Spinal cord (tissue), 10 donors: ENCODE data around the gene LAMB3. TPM values are rescaled to one million over a fixed set of nuclear protein-coding genes. Genes with fewer than 3 reads are reported as not detected.

Source experiments
- DNase-seq, 6 donors: peaks; one replicate each; pipeline versions ENCODE4 v3.0.0 to v3.0.0-alpha.2; 2013 to 2015; ENCODE audit warnings: low spot score in 6 of 6, low read depth in 4 of 6
- H3K27ac ChIP-seq: one replicate; pipeline ENCODE4 v1.5.1; 2013; ENCODE audit warnings: low read depth, low read length, control low read depth
- H3K27me3 ChIP-seq: one replicate; pipeline ENCODE4 v1.6.1; 2013; ENCODE audit warnings: low read length; ENCODE audit not compliant: control insufficient read depth, insufficient read depth
- H3K36me3 ChIP-seq: one replicate; pipeline ENCODE4 v1.6.1; 2013; ENCODE audit warnings: low read length; ENCODE audit not compliant: control insufficient read depth, insufficient read depth
- H3K4me1 ChIP-seq: one replicate; pipeline ENCODE4 v1.6.1; 2013; ENCODE audit warnings: low read length; ENCODE audit not compliant: control insufficient read depth, insufficient read depth
- H3K4me3 ChIP-seq: one replicate; pipeline ENCODE4 v1.5.1; 2013; ENCODE audit warnings: low read depth, low read length, control low read depth
- H3K9me3 ChIP-seq: one replicate; pipeline ENCODE4 v1.6.1; 2013; ENCODE audit warnings: low read length; ENCODE audit not compliant: control insufficient read depth, insufficient read depth
- WGBS: methylation state at CpG from one replicate; pipeline ENCODE4 v1.1.5; 2013; ENCODE audit warnings: missing lambda C conversion rate; ENCODE audit not compliant: insufficient coverage; 5-methylcytosine and 5-hydroxymethylcytosine counted together
- polyA plus RNA-seq, 2 donors: library from polyadenylated mRNA; unstranded; fragments of 120-200 nt; gene quantifications; one replicate each; pipeline ENCODE4 v1.2.1, GENCODE V29; 2013; ENCODE audit not compliant: insufficient read length in 2 of 2
- total RNA-seq, 2 donors: library from RNA; depleted of rRNA in 1 of 2; stranded (reverse); fragments of 120-200 nt in 1 of 2; fragments of >200 nt in 1 of 2; gene quantifications; one replicate each; pipeline versions ENCODE4 v1.2.3 to v1.2.4, GENCODE V29; 2013 to 2014
- donor health status: healthy.

The LAMB3 gene
- total and polyA plus RNA-seq, 4 donors = 0.89 to 6.0 (median 2.7) TPM

DNA sequence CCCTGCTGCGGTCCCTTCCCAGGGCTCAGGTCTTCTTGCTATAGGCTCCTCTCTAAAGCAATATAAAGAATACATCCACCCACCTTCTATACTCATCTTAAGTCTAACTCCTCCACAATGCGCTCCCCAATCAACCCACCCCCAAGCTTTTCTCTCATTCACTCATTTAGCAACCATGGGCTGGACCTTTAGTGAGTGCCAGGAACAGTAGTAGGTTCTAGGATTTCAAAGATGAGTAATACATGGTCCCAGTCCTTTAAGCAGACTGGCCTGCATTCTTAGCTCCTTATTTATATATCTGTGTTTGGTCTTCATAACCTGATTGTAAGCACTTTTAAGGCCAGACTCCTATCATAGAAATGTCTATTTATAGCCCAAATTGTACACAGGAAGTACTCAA lies 62.8 kb downstream of the LAMB3 start:
- Histone ChIP-seq H3K27ac (no peak overlapping the region), H3K4me3 (no peak overlapping the region)

DNA sequence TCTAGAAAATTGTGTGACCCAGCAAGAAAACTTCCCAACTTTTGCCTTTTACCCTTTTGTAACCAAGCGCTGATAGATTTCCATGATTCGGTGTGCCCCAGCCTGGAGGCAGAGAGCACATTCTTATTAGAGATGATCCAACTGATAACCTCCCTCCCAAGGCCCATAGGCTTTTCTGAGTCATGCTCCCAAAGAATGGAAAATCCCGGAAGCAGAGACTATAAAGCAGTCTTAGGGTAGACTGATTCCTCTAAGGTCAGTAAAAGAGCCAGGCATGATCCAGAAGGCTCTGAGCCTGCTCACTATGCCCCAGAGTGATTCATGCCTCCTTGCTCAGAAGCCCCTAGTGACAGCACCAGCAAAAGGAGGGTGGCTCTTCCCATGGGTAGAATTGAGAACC lies 64.4 kb downstream of the LAMB3 start:
- H3K27me3 ChIP-seq = peaks cover 15% of the 10 kb centered on the region
- H3K4me1 ChIP-seq = peaks cover 27% of the 10 kb centered on the region
- no peak overlapping the region for H3K4me3 ChIP-seq
- H3K27ac ChIP-seq = no peak overlapping the region
- DNase-seq = no peak
- WGBS = 100% methylated on average over 3 of the region's 3 CpGs
- no peaks in the 10 kb centered on the region for H3K36me3 ChIP-seq
- H3K9me3 ChIP-seq = no peaks in the 10 kb centered on the region

More for the DNA sequence above, 62.8 kb downstream of the LAMB3 start:
- no peak for DNase-seq
- no peaks in the 10 kb centered on the region for H3K9me3 ChIP-seq
- H3K27me3 ChIP-seq = peaks cover 14% of the 10 kb centered on the region
- WGBS = 100% methylated on average over 1 of the region's 2 CpGs
- H3K4me1 ChIP-seq = peaks cover 17% of the 10 kb centered on the region
- H3K36me3 ChIP-seq = no peaks in the 10 kb centered on the region

DNA sequence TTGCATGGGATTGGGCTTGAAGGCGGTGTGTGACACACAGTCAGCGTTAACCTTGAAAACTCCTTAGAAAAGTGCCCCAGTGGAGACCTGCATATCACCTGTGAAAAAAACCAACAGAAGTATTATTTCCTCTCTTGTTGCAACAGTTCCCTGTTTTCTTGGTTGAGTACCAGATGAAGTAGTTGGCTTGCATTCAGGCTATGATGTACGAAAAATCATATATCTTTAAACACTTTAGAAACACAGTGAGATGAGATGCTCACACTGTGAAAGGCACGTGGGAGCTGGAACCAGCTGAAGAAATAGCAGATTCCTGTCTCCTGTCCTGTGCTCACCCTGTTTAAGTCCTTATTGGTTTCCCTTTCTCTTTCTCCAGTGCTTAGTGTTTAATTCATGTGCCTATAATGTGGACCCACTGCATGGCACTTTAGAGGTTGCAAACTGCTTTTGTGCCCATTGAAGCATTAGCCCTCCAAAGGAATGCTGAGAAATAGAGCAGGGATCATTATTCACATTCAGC lies 65.9 kb downstream of the LAMB3 start:
- Histone ChIP-seq H3K9me3 (no peaks in the 10 kb centered on the region), H3K27me3 (peaks cover 15% of the 10 kb centered on the region), H3K4me3 (peak overlapping the region; percentile 29), H3K4me1 (peaks cover 27% of the 10 kb centered on the region), H3K36me3 (no peaks in the 10 kb centered on the region), H3K27ac (no peak overlapping the region)
- WGBS = 53% methylated on average over 4 of the region's 4 CpGs
- DNase-seq = peak in 1 of 6 donors; percentile 56

DNA sequence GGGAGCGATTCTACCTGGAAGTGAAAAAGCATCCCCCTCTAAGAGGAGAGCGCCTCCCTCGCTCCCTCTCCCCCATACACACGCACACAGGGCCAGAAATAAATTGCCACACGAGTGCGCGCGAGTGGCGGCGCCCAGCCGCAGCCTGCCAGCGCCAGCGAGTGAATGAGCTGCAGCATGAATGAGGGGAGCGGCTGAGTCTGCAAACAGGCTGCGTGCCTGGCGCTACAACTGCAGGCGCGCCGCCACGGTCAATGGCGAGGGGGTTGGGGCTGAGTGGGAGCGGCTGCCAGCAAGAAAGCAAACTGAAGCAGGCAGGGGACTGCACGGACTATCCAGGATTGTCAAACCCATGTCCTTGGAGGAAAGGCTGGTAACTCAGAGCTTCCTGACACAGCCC lies 66.6 kb downstream of the LAMB3 start:
- DNase-seq = peak in 4 of 6 donors; percentile 63 to 93 (median 83)
- H3K4me3 ChIP-seq = peak overlapping the region; percentile 29
- H3K27ac ChIP-seq = no peak overlapping the region
- under 1% methylated on average over 23 of the region's 23 CpGs for WGBS
- H3K27me3 ChIP-seq = peaks cover 15% of the 10 kb centered on the region
- H3K36me3 ChIP-seq = no peaks in the 10 kb centered on the region
- no peaks in the 10 kb centered on the region for H3K9me3 ChIP-seq
- peaks cover 27% of the 10 kb centered on the region for H3K4me1 ChIP-seq

DNA sequence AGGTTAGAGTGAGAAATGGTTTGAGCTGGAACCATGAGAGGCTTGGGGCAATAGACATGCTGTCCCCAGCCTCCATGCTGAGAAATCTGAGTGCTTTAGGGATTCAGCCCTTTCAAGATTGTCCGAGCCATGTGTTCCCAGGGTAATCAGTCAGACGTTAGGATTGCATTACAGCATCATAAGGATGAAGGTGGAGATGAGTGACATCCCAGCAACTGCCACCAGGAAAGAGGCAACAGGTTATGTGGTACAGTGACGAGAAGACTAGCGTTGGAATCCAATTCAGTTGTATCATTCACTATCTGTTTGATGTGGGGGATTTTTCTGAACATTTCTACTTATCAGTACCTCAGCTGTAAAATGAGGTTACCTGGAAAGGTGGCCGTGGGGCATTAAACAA lies 67.0 kb downstream of the LAMB3 start:
- peak overlapping the region; percentile 29 for H3K4me3 ChIP-seq
- 31% methylated on average over 2 of the region's 5 CpGs for WGBS

DNA sequence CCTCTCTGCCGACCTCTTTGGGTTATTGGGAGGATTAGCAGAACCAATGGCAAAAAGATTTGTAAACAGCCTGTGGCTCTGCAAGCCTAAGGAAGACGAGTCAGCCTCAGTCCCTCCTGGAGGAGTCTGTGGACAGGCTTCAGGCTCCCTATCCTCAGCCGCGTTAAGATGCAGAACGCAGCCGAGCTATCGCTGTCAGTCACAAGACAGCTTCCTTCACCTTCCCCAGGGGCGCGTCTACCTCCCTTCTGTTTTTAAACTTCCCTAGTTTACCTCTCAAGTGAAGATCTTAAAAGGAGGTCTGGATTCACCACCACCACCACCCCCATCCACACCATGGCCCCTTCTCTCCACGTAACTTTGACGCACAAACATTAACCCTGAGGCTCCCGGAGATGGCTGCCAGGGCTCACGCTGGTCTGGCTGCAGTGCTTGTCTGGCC lies 68.0 kb downstream of the LAMB3 start:
- WGBS = 16% methylated on average over 11 of the region's 13 CpGs
- Histone ChIP-seq H3K27ac (peak overlapping the region; percentile 67), H3K4me3 (peak overlapping the region; percentile 49)

More for the DNA sequence above, 67.0 kb downstream of the LAMB3 start:
- Histone ChIP-seq H3K36me3 (no peaks in the 10 kb centered on the region), H3K4me1 (peaks cover 24% of the 10 kb centered on the region), H3K27ac (no peak overlapping the region), H3K27me3 (peaks cover 15% of the 10 kb centered on the region), H3K9me3 (no peaks in the 10 kb centered on the region)
- no peak for DNase-seq

DNA sequence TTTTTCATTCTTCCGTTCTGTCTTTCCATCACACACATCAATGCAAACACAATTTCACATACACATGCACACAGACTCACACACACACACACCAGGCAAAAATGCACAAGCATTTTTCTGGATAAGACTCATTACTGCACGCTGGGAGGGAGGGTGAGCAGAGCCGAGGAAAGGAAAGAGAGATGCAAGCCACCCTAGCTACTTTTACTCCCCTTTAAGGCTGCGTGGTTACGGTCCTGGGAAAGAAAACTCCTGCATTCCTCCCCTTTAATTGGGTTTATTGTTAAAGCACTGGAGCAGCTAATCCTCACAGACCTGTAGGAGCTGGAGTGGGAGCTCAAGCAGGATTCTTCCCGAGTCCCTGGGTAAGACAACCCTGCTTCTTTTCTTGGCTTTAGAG lies 68.8 kb downstream of the LAMB3 start, which contains the start of gene CAMK1G:
Gene CAMK1G, plus strand, starts transcription at position 307 of the 400 bp plus-strand sequence. CDS start 11,270 bp downstream, outside the sequence.
- peak within 1 kb of the TSS; percentile 67 for H3K27ac ChIP-seq
- no peaks in the 10 kb centered on the region for H3K9me3 ChIP-seq
- H3K27me3 ChIP-seq = peaks cover 13% of the 10 kb centered on the region
- DNase-seq = peak in 5 of 6 donors; percentile 60 to 97 (median 79)
- peaks cover 20% of the 10 kb centered on the region for H3K4me1 ChIP-seq
- H3K4me3 ChIP-seq = peak within 1 kb of the TSS; percentile 49
- WGBS = 0% methylated on average over 1 of the region's 6 CpGs
- H3K36me3 ChIP-seq = no peaks in the 10 kb centered on the region

More for the DNA sequence above, 68.0 kb downstream of the LAMB3 start:
- H3K4me1 ChIP-seq = peaks cover 20% of the 10 kb centered on the region
- peaks cover 15% of the 10 kb centered on the region for H3K27me3 ChIP-seq
- H3K9me3 ChIP-seq = no peaks in the 10 kb centered on the region
- peak in 2 of 6 donors; percentile 45 to 75 for DNase-seq
- no peaks in the 10 kb centered on the region for H3K36me3 ChIP-seq

DNA sequence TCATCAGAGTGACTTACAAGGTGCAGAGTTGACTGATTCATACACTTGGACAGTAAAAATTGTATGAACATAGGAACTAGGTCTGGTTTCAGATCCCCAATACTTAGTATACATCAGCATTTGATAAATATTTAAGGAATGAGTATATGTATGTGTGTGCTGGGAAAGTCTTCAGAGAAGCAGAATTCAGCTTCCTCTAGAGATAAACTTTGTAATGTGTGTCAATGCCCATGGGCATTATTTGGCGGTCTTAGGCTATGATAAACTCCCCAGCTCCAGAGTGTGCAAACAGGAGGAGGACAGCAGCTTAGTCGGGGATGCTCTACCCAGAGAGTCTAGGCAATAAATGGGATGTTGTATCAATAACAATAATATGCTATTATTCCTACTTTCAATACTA lies 71.6 kb downstream of the LAMB3 start:
- Histone ChIP-seq H3K4me1 (peaks cover 14% of the 10 kb centered on the region), H3K9me3 (no peaks in the 10 kb centered on the region), H3K4me3 (no peak overlapping the region), H3K27me3 (peaks cover 12% of the 10 kb centered on the region), H3K27ac (no peak overlapping the region), H3K36me3 (no peaks in the 10 kb centered on the region)
- no CpG with 5 or more reads among the region's 2 CpGs for WGBS
- no peak for DNase-seq

DNA sequence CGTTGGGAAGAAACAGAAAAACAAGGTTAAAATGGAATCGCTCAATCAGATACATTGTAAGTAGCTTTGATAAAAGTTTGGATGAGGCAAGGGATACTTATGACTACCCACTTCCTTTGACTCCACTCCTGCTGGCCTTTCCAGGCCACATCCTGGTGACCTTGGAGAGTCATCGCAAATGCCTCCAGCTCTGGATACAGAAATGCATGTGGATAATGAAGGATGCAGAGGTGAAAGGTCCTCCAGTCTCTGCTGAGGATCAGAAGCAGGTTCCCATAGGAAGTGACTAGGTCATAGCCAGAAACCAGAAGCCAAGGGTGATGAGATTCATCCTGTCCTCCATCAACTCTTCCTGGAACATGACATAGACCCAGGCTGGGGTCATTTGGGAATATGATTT lies 74.9 kb downstream of the LAMB3 start:
- H3K27ac ChIP-seq = no peak overlapping the region

More for the DNA sequence above, 74.9 kb downstream of the LAMB3 start:
- 100% methylated on average over 1 of the region's 3 CpGs for WGBS
- Histone ChIP-seq H3K4me3 (no peak overlapping the region), H3K36me3 (no peaks in the 10 kb centered on the region), H3K9me3 (no peaks in the 10 kb centered on the region), H3K4me1 (no peaks in the 10 kb centered on the region), H3K27me3 (no peaks in the 10 kb centered on the region)
- no peak for DNase-seq
